Stimulated activated CD4-positive, alpha-beta T cell treated with anti-CD3 and anti-CD28 coated beads, Interleukin-12 subunit alpha, Interleukin-12 subunit beta, amount 100 ng/mL, for 24 hours (primary cell): ENCODE results near the gene HPSE2.

Experiments used
- DNase-seq, 2 experiments: peaks; one replicate each; pipeline ENCODE4 v3.0.0-alpha.2; 2020; ENCODE audit warnings: low read depth in 2 of 2

HPSE2 gene

GRCh38 chr10:98414578-98414931 is 821.1 kb downstream of the HPSE2 start:
- no peak for DNase-seq

- DNase-seq: no peak
These were observed 823.9 kb downstream of the HPSE2 start for GRCh38 chr10:98411768-98412167.

- DNase-seq: no peak
These were observed 824.5 kb downstream of the HPSE2 start for GRCh38 chr10:98411166-98411565.

GRCh38 chr10:98410759-98411158 is 824.9 kb downstream of the HPSE2 start:
- DNase-seq: no peak

GRCh38 chr10:98410135-98410743 is 825.4 kb downstream of the HPSE2 start:
- DNase-seq: no peak

GRCh38 chr10:98408799-98409198 is 826.9 kb downstream of the HPSE2 start:
- no peak for DNase-seq

GRCh38 chr10:98407744-98408241 is 827.9 kb downstream of the HPSE2 start:
- no peak for DNase-seq
